HepG2 (cell line): Measurements from ENCODE around the gene SAPCD2. TPM values are rescaled to one million over a fixed set of nuclear protein-coding genes. Genes with fewer than 3 reads are reported as not detected.

ENCODE experiments used
- ATAC-seq: fragments of 200-7000 bp; cut with Tn5 transposase; 3 replicates; pipeline ENCODE4 v1.9.1; 2020; ENCODE audit warnings: mild to moderate bottlenecking, moderate library complexity
- BruUV-seq: library from RNA; stranded (reverse); fragments of 400-500 nt; replicated peaks from 2 replicates; lab custom pipeline; 2021; lab: Mats Ljungman, UMichigan
- CTCF ChIA-PET: fragments of 300-600 bp; formaldehyde crosslinking; extraction: SDS; loops from one replicate; lab custom pipeline; 2021; ENCODE audit warnings: low total read pairs, inconsistent platforms, low intra/inter-chr PET ratio; lab: Yijun Ruan, JAX
- POLR2A ChIA-PET: fragments of 350-600 bp; sonication (Branson Sonifier 250); formaldehyde crosslinking; loops from one replicate; lab custom pipeline; 2020; ENCODE audit warnings: antibody characterized with exemption, inconsistent platforms; lab: Yijun Ruan, JAX
- DNase-seq: peaks from one replicate; pipeline ENCODE4 v3.0.0-alpha.2; 2015; ENCODE audit warnings: low spot score
- FAIRE-seq: peaks from 3 replicates; lab custom pipeline; 2011; peaks lifted over from hg19 to GRCh38; lab: Jason Lieb, UNC
- H2AFZ ChIP-seq: one replicate; pipeline ENCODE4 v1.6.1; 2011; ENCODE audit warnings: low read length, inconsistent platforms
- H3K27ac ChIP-seq: fragments of 300-600 bp; 3 replicates; pipeline ENCODE4 v1.8.0; 2011; ENCODE audit warnings: mixed run types, mild to moderate bottlenecking, mixed read lengths, low read length, inconsistent platforms; ENCODE audit not compliant: insufficient read depth; ENCODE audit errors: extremely low read length
- H3K27me3 ChIP-seq, 2 experiments: fragments of 200-600 bp in 1 of 2; 2 replicates in 1 of 2; 3 replicates in 1 of 2; pipeline versions ENCODE4 v1.6.0 to v1.8.0; 2011; ENCODE audit warnings: low read length in 2 of 2, mild to moderate bottlenecking in 2 of 2, moderate library complexity in 2 of 2, inconsistent platforms in 1 of 2; ENCODE audit not compliant: insufficient read depth in 2 of 2, control insufficient read depth in 1 of 2
- H3K36me3 ChIP-seq, 2 experiments: fragments of 200-600 bp in 1 of 2; replicated peaks in 1 of 2; 2 replicates in 1 of 2; 3 replicates in 1 of 2; pipeline versions ENCODE4 v1.5.1 to v1.8.0; 2011; ENCODE audit warnings: low read length in 2 of 2, inconsistent platforms in 1 of 2; ENCODE audit not compliant: insufficient read depth in 2 of 2, control insufficient read depth in 1 of 2
- H3K4me1 ChIP-seq: 2 replicates; pipeline ENCODE4 v1.5.1; 2012; ENCODE audit warnings: low read length, inconsistent platforms; ENCODE audit not compliant: insufficient read depth
- H3K4me2 ChIP-seq: 2 replicates; pipeline ENCODE4 v1.6.0; 2011; ENCODE audit warnings: low read depth, low read length, inconsistent platforms
- H3K4me3 ChIP-seq, 3 experiments: fragments of 200-600 bp in 1 of 3; sonication (generic), shearing (Covaris generic) in 1 of 3; replicated peaks in 1 of 3; 2 replicates each; pipeline ENCODE4 v1.5.1; 2011 to 2016; ENCODE audit warnings: low read length in 3 of 3, inconsistent platforms in 2 of 3, low read depth in 2 of 3, mild to moderate bottlenecking in 2 of 3, control low read depth in 1 of 3, mixed read lengths in 1 of 3; ENCODE audit not compliant: insufficient read depth in 1 of 3
- H3K79me2 ChIP-seq: one replicate; pipeline ENCODE4 v1.6.1; 2011; ENCODE audit warnings: low read length, inconsistent platforms; ENCODE audit not compliant: insufficient read depth
- H3K9ac ChIP-seq: 2 replicates; pipeline ENCODE4 v1.6.0; 2011; ENCODE audit warnings: mild to moderate bottlenecking, low read depth, low read length, inconsistent platforms; ENCODE audit not compliant: insufficient read depth
- H3K9me3 ChIP-seq: 2 replicates; pipeline ENCODE4 v1.5.1; 2012; ENCODE audit warnings: mild to moderate bottlenecking, low read length
- H4K20me1 ChIP-seq: 2 replicates; pipeline ENCODE4 v1.6.0; 2011; ENCODE audit warnings: inconsistent platforms, mild to moderate bottlenecking, low read length, moderate library complexity; ENCODE audit not compliant: insufficient read depth
- AHDC1 ChIP-seq: sonication (generic); formaldehyde crosslinking; IDR thresholded peaks from 2 replicates; pipeline ENCODE4 v1.5.1; 2020; ENCODE audit warnings: mild to moderate bottlenecking, missing genetic modification reagents, borderline replicate concordance
- AHR ChIP-seq: IDR thresholded peaks from 2 replicates; pipeline ENCODE4 v1.6.1; 2018; ENCODE audit warnings: missing genetic modification reagents, missing compliant biosample characterization
- BORCS8-MEF2B ChIP-seq: sonication (generic); formaldehyde crosslinking; IDR thresholded peaks from 2 replicates; pipeline ENCODE4 v1.8.0; 2022; ENCODE audit warnings: mild to moderate bottlenecking, missing genetic modification reagents
- EEA1 ChIP-seq: sonication (generic); formaldehyde crosslinking; IDR thresholded peaks from 2 replicates; pipeline ENCODE4 v1.5.1; 2020; ENCODE audit warnings: mild to moderate bottlenecking, missing genetic modification reagents, borderline replicate concordance
- SMAD9 ChIP-seq: sonication (generic); formaldehyde crosslinking; IDR thresholded peaks from 2 replicates; pipeline ENCODE4 v1.5.1; 2020; ENCODE audit warnings: mild to moderate bottlenecking, missing genetic modification reagents
- ZFAT ChIP-seq: sonication (generic); formaldehyde crosslinking; conservative IDR thresholded peaks from 2 replicates; pipeline ENCODE4 v1.8.1; 2023; ENCODE audit warnings: missing genetic modification reagents, inconsistent platforms
- ZNF496 ChIP-seq: sonication (generic); formaldehyde crosslinking; IDR thresholded peaks from 2 replicates; pipeline ENCODE4 v1.8.1; 2023; ENCODE audit warnings: mild to moderate bottlenecking, moderate library complexity, missing genetic modification reagents; ENCODE audit not compliant: insufficient replicate concordance
- ZNF550 ChIP-seq: sonication (generic); formaldehyde crosslinking; IDR thresholded peaks from 2 replicates; pipeline ENCODE4 v1.4.0; 2020; ENCODE audit warnings: mild to moderate bottlenecking, missing genetic modification reagents, borderline replicate concordance
- ZNF878 ChIP-seq: sonication (generic); formaldehyde crosslinking; IDR thresholded peaks from 2 replicates; pipeline ENCODE4 v1.8.1; 2023; ENCODE audit warnings: mild to moderate bottlenecking, missing genetic modification reagents, moderate library complexity
- WGBS: methylation state at CpG from one replicate; pipeline ENCODE4 v1.1.6; 2017; ENCODE audit warnings: low lambda C conversion rate; 5-methylcytosine and 5-hydroxymethylcytosine counted together
- in situ Hi-C: cut with HindIII; loops from 2 replicates; pipeline ENCODE4 v1.10.0; 2017; ENCODE audit warnings: low pct_unique_long_range_greater_than_20kb; ENCODE audit not compliant: extremely low pct_ligation_motif_present
- intact Hi-C: fragments of 100-400 bp; cut with micrococcal nuclease; formaldehyde crosslinking; loops from one replicate; pipeline ENCODE4 v1.10.0; 2022; ENCODE audit not compliant: unreplicated experiment
- polyA plus RNA-seq, 8 experiments: library from polyadenylated mRNA; depleted of rRNA in 3 of 8; stranded (reverse) in 7 of 8; unstranded in 1 of 8; fragments of >200 nt; fragmentation: Illumina TruSeq in 4 of 8; extraction: Trizol in 4 of 8; gene quantifications; 2 replicates each; pipeline versions ENCODE4 v1.2.1 to v1.2.3, GENCODE V29; 2011 to 2016; ENCODE audit warnings: low read depth in 4 of 8, missing spikeins in 1 of 8, mixed read lengths in 1 of 8; ENCODE audit not compliant: insufficient read depth in 1 of 8
- total RNA-seq, 5 experiments: library from RNA; depleted of rRNA; stranded (reverse); fragments of >200 nt; fragmentation: Illumina TruSeq; extraction: Trizol; gene quantifications; 2 replicates each; pipeline ENCODE4 v1.2.3, GENCODE V29; 2016; ENCODE audit warnings: low read depth in 1 of 5
- TF ChIP-seq, protein P1 (sequence below): sonication (generic); formaldehyde crosslinking; IDR thresholded peaks from 2 replicates; pipeline ENCODE4 v1.5.0; 2020; ENCODE audit warnings: mild to moderate bottlenecking, missing genetic modification reagents, borderline replicate concordance

The SAPCD2 gene
- total and polyA plus RNA-seq, 2 of the 13 experiments (the other 11 are each of a cell fraction or from before 2014, with no cell fraction given) = 21.9 to 42.8 TPM

GRCh38 chr9:137018761-137019559 is 51.4 kb downstream of the SAPCD2 start:
- no peak overlapping the region for H3K27ac ChIP-seq
- H3K79me2 ChIP-seq = no peaks in the 10 kb centered on the region
- no peak overlapping the region for H3K9ac ChIP-seq
- 93% methylated on average over 5 of the region's 36 CpGs for WGBS
- H3K27me3 ChIP-seq = no peaks in the 10 kb centered on the region
- intact Hi-C loops (no loop called here), in situ Hi-C loops (no loop called here)
- FAIRE-seq = no peak
- ChIA-PET CTCF (no interaction called here), POLR2A (no interaction called here)
- no peaks in the 10 kb centered on the region for H3K9me3 ChIP-seq
- no TSS peak for BruUV-seq
- no peak for DNase-seq
- H3K36me3 ChIP-seq = peaks cover 1 to 2% of the 10 kb centered on the region in 2 experiments; a peak in 1 of 5 replicates
- H3K4me2 ChIP-seq = no peak overlapping the region
- ATAC-seq = no peak
- no peak overlapping the region for H3K4me3 ChIP-seq
- H2AFZ ChIP-seq = no peak overlapping the region
- H3K4me1 ChIP-seq = peaks cover 27% of the 10 kb centered on the region
- H4K20me1 ChIP-seq = no peaks in the 10 kb centered on the region
- TF ChIP-seq ZNF878 = no peak
- TF ChIP-seq ZFAT = no peak
- TF ChIP-seq BORCS8-MEF2B (CRISPR knock-in tag) = no peak
- no peak for TF ChIP-seq SMAD9
- TF ChIP-seq, protein P1, sequence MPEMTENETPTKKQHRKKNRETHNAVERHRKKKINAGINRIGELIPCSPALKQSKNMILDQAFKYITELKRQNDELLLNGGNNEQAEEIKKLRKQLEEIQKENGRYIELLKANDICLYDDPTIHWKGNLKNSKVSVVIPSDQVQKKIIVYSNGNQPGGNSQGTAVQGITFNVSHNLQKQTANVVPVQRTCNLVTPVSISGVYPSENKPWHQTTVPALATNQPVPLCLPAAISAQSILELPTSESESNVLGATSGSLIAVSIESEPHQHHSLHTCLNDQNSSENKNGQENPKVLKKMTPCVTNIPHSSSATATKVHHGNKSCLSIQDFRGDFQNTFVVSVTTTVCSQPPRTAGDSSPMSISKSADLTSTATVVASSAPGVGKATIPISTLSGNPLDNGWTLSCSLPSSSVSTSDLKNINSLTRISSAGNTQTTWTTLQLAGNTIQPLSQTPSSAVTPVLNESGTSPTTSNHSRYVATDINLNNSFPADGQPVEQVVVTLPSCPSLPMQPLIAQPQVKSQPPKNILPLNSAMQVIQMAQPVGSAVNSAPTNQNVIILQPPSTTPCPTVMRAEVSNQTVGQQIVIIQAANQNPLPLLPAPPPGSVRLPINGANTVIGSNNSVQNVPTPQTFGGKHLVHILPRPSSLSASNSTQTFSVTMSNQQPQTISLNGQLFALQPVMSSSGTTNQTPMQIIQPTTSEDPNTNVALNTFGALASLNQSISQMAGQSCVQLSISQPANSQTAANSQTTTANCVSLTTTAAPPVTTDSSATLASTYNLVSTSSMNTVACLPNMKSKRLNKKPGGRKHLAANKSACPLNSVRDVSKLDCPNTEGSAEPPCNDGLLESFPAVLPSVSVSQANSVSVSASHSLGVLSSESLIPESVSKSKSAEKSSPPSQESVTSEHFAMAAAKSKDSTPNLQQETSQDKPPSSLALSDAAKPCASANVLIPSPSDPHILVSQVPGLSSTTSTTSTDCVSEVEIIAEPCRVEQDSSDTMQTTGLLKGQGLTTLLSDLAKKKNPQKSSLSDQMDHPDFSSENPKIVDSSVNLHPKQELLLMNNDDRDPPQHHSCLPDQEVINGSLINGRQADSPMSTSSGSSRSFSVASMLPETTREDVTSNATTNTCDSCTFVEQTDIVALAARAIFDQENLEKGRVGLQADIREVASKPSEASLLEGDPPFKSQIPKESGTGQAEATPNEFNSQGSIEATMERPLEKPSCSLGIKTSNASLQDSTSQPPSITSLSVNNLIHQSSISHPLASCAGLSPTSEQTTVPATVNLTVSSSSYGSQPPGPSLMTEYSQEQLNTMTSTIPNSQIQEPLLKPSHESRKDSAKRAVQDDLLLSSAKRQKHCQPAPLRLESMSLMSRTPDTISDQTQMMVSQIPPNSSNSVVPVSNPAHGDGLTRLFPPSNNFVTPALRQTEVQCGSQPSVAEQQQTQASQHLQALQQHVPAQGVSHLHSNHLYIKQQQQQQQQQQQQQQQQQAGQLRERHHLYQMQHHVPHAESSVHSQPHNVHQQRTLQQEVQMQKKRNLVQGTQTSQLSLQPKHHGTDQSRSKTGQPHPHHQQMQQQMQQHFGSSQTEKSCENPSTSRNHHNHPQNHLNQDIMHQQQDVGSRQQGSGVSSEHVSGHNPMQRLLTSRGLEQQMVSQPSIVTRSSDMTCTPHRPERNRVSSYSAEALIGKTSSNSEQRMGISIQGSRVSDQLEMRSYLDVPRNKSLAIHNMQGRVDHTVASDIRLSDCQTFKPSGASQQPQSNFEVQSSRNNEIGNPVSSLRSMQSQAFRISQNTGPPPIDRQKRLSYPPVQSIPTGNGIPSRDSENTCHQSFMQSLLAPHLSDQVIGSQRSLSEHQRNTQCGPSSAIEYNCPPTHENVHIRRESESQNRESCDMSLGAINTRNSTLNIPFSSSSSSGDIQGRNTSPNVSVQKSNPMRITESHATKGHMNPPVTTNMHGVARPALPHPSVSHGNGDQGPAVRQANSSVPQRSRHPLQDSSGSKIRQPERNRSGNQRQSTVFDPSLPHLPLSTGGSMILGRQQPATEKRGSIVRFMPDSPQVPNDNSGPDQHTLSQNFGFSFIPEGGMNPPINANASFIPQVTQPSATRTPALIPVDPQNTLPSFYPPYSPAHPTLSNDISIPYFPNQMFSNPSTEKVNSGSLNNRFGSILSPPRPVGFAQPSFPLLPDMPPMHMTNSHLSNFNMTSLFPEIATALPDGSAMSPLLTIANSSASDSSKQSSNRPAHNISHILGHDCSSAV = no peak
- no peak for TF ChIP-seq ZNF496 (CRISPR knock-in tag)
- no peak for TF ChIP-seq ZNF550 (CRISPR knock-in tag)
- no peak for TF ChIP-seq AHR (CRISPR knock-in tag)
- TF ChIP-seq AHDC1 (CRISPR knock-in tag) = no peak
- TF ChIP-seq EEA1 (CRISPR knock-in tag) = no peak
